WTC11 (cell line): Measurements from ENCODE around the gene SLC40A1.

Source experiments
- CREB1 ChIP-seq: sonication (generic); formaldehyde crosslinking; IDR thresholded peaks from 2 replicates; pipeline ENCODE4 v1.8.0; 2023; ENCODE audit warnings: mild to moderate bottlenecking, missing genetic modification reagents
- JUN ChIP-seq: sonication (generic); formaldehyde crosslinking; IDR thresholded peaks from 2 replicates; pipeline ENCODE4 v1.8.0; 2023; ENCODE audit warnings: mild to moderate bottlenecking, missing genetic modification reagents
- NFYB ChIP-seq: sonication (generic); formaldehyde crosslinking; conservative IDR thresholded peaks from 2 replicates; pipeline ENCODE4 v1.8.0; 2022; ENCODE audit warnings: low read depth, missing genetic modification reagents
- SMAD3 ChIP-seq: sonication (generic); formaldehyde crosslinking; IDR thresholded peaks from 2 replicates; pipeline ENCODE4 v1.8.0; 2022; ENCODE audit warnings: missing genetic modification reagents, mild to moderate bottlenecking, borderline replicate concordance
- TF ChIP-seq, protein P1 (sequence below): fragments of 200-600 bp; IDR thresholded peaks from 2 replicates; pipeline ENCODE4 v1.8.0; 2022; ENCODE audit warnings: antibody characterized with exemption
- TF ChIP-seq, protein P2 (sequence below): sonication (generic); formaldehyde crosslinking; IDR thresholded peaks from 2 replicates; pipeline ENCODE4 v1.8.1; 2022; ENCODE audit warnings: low read depth, missing genetic modification reagents, borderline replicate concordance

DNA sequence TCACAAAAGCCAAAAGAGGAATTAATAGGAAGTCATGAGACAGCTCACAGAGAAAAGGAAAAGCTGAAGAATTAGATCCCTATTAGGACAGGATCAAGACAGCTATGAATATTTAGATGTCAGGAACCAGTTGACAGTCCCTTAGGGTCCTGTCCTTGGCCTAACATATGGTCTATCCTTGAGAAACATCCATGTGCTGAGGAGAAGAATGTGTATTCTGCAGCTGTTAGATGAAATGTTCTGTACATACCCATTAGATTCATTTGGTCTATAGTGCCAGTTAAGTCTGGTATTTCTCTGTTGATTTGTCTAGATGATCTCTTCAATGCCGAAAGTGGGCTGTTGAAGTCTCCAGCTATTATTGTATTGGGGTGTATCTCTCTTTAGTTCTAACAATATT lies 37.6 kb upstream of the SLC40A1 start:
- TF ChIP-seq, protein P1, sequence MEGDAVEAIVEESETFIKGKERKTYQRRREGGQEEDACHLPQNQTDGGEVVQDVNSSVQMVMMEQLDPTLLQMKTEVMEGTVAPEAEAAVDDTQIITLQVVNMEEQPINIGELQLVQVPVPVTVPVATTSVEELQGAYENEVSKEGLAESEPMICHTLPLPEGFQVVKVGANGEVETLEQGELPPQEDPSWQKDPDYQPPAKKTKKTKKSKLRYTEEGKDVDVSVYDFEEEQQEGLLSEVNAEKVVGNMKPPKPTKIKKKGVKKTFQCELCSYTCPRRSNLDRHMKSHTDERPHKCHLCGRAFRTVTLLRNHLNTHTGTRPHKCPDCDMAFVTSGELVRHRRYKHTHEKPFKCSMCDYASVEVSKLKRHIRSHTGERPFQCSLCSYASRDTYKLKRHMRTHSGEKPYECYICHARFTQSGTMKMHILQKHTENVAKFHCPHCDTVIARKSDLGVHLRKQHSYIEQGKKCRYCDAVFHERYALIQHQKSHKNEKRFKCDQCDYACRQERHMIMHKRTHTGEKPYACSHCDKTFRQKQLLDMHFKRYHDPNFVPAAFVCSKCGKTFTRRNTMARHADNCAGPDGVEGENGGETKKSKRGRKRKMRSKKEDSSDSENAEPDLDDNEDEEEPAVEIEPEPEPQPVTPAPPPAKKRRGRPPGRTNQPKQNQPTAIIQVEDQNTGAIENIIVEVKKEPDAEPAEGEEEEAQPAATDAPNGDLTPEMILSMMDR = no peak
- TF ChIP-seq JUN (CRISPR knock-in tag) (no peak), SMAD3 (CRISPR knock-in tag) (no peak), NFYB (CRISPR knock-in tag) (no peak), CREB1 (CRISPR knock-in tag) (no peak)
- TF ChIP-seq, protein P2, sequence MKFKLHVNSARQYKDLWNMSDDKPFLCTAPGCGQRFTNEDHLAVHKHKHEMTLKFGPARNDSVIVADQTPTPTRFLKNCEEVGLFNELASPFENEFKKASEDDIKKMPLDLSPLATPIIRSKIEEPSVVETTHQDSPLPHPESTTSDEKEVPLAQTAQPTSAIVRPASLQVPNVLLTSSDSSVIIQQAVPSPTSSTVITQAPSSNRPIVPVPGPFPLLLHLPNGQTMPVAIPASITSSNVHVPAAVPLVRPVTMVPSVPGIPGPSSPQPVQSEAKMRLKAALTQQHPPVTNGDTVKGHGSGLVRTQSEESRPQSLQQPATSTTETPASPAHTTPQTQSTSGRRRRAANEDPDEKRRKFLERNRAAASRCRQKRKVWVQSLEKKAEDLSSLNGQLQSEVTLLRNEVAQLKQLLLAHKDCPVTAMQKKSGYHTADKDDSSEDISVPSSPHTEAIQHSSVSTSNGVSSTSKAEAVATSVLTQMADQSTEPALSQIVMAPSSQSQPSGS (CRISPR knock-in tag) = no peak
